Endothelial cell of umbilical vein (primary cell): ENCODE measurements around the gene STK16. TPM values are rescaled to one million over a fixed set of nuclear protein-coding genes. Genes with fewer than 3 reads are reported as not detected.

Experiments used
- BruUV-seq: library from RNA; stranded (reverse); fragments of 400-500 nt; replicated peaks from 2 replicates; lab custom pipeline; 2021; lab: Mats Ljungman, UMichigan
- CTCF ChIA-PET: fragments of 300-600, 350-600 bp; sonication (Branson Sonifier 250); formaldehyde crosslinking; loops from one replicate; lab custom pipeline; 2021; ENCODE audit warnings: antibody characterized with exemption, inconsistent platforms; lab: Charles Lee
- POLR2A ChIA-PET: fragments of 300-600, 350-600 bp; sonication (Branson Sonifier 250); formaldehyde crosslinking; loops from one replicate; lab custom pipeline; 2021; ENCODE audit warnings: antibody characterized with exemption, inconsistent platforms; lab: Charles Lee
- DNase-seq: peaks from one replicate; pipeline ENCODE4 v3.0.0-alpha.2; 2011; ENCODE audit warnings: low read depth, low spot score
- FAIRE-seq: peaks from 2 replicates; lab custom pipeline; 2011; peaks lifted over from hg19 to GRCh38; lab: Jason Lieb, UNC
- H2AFZ ChIP-seq: 2 replicates; pipeline ENCODE4 v1.6.0; 2012; ENCODE audit warnings: low read depth, low read length, control low read depth, inconsistent platforms
- H3K27ac ChIP-seq: 2 replicates; pipeline ENCODE4 v1.5.1; 2011; ENCODE audit warnings: low read depth, mild to moderate bottlenecking, control low read depth, low read length, moderate library complexity; ENCODE audit not compliant: insufficient read depth
- H3K27me3 ChIP-seq, 2 experiments: 2 replicates each; pipeline versions ENCODE4 v1.6.0 to v1.6.1; 2011; ENCODE audit warnings: low read length in 2 of 2, mixed read lengths in 1 of 2; ENCODE audit not compliant: control insufficient read depth in 2 of 2, insufficient read depth in 2 of 2
- H3K36me3 ChIP-seq, 2 experiments: 2 replicates in 1 of 2; 3 replicates in 1 of 2; pipeline ENCODE4 v1.5.1; 2011; ENCODE audit warnings: low read length in 2 of 2, mild to moderate bottlenecking in 1 of 2, moderate library complexity in 1 of 2; ENCODE audit not compliant: control insufficient read depth in 2 of 2, insufficient read depth in 2 of 2; ENCODE audit errors: extremely low read depth in 1 of 2
- H3K4me1 ChIP-seq: 3 replicates; pipeline ENCODE4 v1.5.1; 2011; ENCODE audit warnings: mild to moderate bottlenecking, low read length; ENCODE audit not compliant: control insufficient read depth, insufficient read depth; ENCODE audit errors: extremely low read depth
- H3K4me2 ChIP-seq: 2 replicates; pipeline ENCODE4 v1.6.1; 2011; ENCODE audit warnings: low read length, control low read depth, mixed read lengths; ENCODE audit not compliant: insufficient read depth
- H3K4me3 ChIP-seq, 3 experiments: fragments of 200-600 bp in 1 of 3; sonication (generic), shearing (Covaris generic) in 1 of 3; replicated peaks in 1 of 3; 2 replicates each; pipeline ENCODE4 v1.5.1; 2011 to 2016; ENCODE audit warnings: control low read depth in 3 of 3, low read length in 3 of 3, mild to moderate bottlenecking in 2 of 3, inconsistent platforms in 1 of 3, low read depth in 1 of 3, moderate library complexity in 1 of 3; ENCODE audit not compliant: insufficient read depth in 1 of 3
- H3K79me2 ChIP-seq: 2 replicates; pipeline ENCODE4 v1.6.0; 2012; ENCODE audit warnings: low read length, inconsistent platforms; ENCODE audit not compliant: control insufficient read depth, insufficient read depth
- H3K9ac ChIP-seq: replicated peaks from 2 replicates; pipeline ENCODE3; 2011; ENCODE audit warnings: low read length, control low read depth; ENCODE audit not compliant: insufficient read depth; ENCODE audit errors: extremely low read depth
- H3K9me1 ChIP-seq: replicated peaks from 3 replicates; pipeline ENCODE4 v1.6.0; 2011; ENCODE audit warnings: mild to moderate bottlenecking, low read length; ENCODE audit not compliant: control insufficient read depth, insufficient read depth; ENCODE audit errors: extremely low read depth
- H3K9me3 ChIP-seq: replicated peaks from 2 replicates; pipeline ENCODE4 v1.5.1; 2012; ENCODE audit warnings: low read length, inconsistent platforms; ENCODE audit not compliant: control insufficient read depth, insufficient read depth
- H4K20me1 ChIP-seq: replicated peaks from 2 replicates; pipeline ENCODE3; 2011; ENCODE audit warnings: mild to moderate bottlenecking, low read length; ENCODE audit not compliant: control insufficient read depth, insufficient read depth; ENCODE audit errors: extremely low read depth
- CTCF ChIP-seq, 2 donors: IDR thresholded peaks; 1 replicate in 1 of 2; 2 replicates in 1 of 2; pipeline ENCODE4 v1.5.1; 2011; ENCODE audit warnings: low read length in 2 of 2, mild to moderate bottlenecking in 2 of 2, moderate library complexity in 2 of 2, control low read depth in 1 of 2, inconsistent platforms in 1 of 2, low read depth in 1 of 2; ENCODE audit not compliant: insufficient read depth in 1 of 2; ENCODE audit errors: extremely low read depth in 1 of 2
- EZH2 ChIP-seq: IDR thresholded peaks from 2 replicates; pipeline ENCODE4 v1.6.1; 2012; ENCODE audit warnings: borderline replicate concordance, low read depth, mild to moderate bottlenecking, moderate library complexity, low read length, inconsistent platforms; ENCODE audit not compliant: severe bottlenecking
- GATA2 ChIP-seq: IDR thresholded peaks from 2 replicates; pipeline ENCODE4 v1.7.0; 2011; ENCODE audit warnings: low read depth, mild to moderate bottlenecking, moderate library complexity, mixed read lengths, low read length; ENCODE audit not compliant: insufficient read length, insufficient read depth
- JUN ChIP-seq: IDR thresholded peaks from 2 replicates; pipeline ENCODE4 v1.6.1; 2011; ENCODE audit warnings: borderline replicate concordance, low read depth; ENCODE audit not compliant: insufficient read length, insufficient read depth
- MYC ChIP-seq: IDR thresholded peaks from one replicate; pipeline ENCODE4 v1.6.1; 2011; ENCODE audit warnings: mild to moderate bottlenecking, low read depth, low read length
- POLR2AphosphoS5 ChIP-seq: IDR thresholded peaks from 2 replicates; pipeline ENCODE4 v1.6.1; 2012; ENCODE audit warnings: low read depth, mild to moderate bottlenecking, control low read depth, low read length, moderate library complexity; ENCODE audit not compliant: insufficient read depth
- dilution Hi-C: fragments of 300-500 bp; cut with MboI; formaldehyde crosslinking; loops from one replicate; pipeline ENCODE4 v1.15.0; 2019; ENCODE audit warnings: low sequenced_read_pairs; ENCODE audit not compliant: extremely low pct_ligation_motif_present
- intact Hi-C: fragments of 100-400 bp; cut with micrococcal nuclease; formaldehyde crosslinking; loops from one replicate; pipeline ENCODE4 v1.10.0; 2022
- polyA plus RNA-seq, 4 experiments: library from polyadenylated mRNA; depleted of rRNA in 3 of 4; stranded (reverse) in 3 of 4; unstranded in 1 of 4; fragments of >200 nt; gene quantifications; 2 replicates each; pipeline versions ENCODE4 v1.2.1 to v1.2.3, GENCODE V29; 2011 to 2012; ENCODE audit warnings: missing spikeins in 1 of 4
- total RNA-seq: library from RNA; stranded (reverse); gene quantifications from 2 replicates; pipeline ENCODE4 v1.2.3, GENCODE V29; 2021

The STK16 gene
- total and polyA plus RNA-seq, 2 donors (not counting 3 experiments of a cell fraction or from before 2014, with no cell fraction given): 18.8 to 63.2 TPM

GRCh38 chr2:219210886-219211362 lies 34.4 kb upstream of the STK16 start:
- no peak for FAIRE-seq
- no peaks in the 10 kb centered on the region for H3K27me3 ChIP-seq
- no peak overlapping the region for H3K9ac ChIP-seq
- H3K4me1 ChIP-seq: peaks cover 17% of the 10 kb centered on the region
- intact Hi-C loops (loop anchor here (1.0 kb wide), 3 partner anchors 35 to 51 kb away; partner anchors contain the start of genes CNPPD1 and NHEJ1), dilution Hi-C loops (no loop called here)
- no peak overlapping the region for H3K4me3 ChIP-seq
- no peaks in the 10 kb centered on the region for H3K79me2 ChIP-seq
- CTCF ChIA-PET: interaction anchor here (0.7 to 1.4 kb wide), 9 partner anchors 13 to 420 kb away, joined by 3 to 28 read pairs (median 5); partner anchors contain the start of genes CNPPD1, GLB1L, NHEJ1 and STK16
- DNase-seq: no peak
- H2AFZ ChIP-seq: no peak overlapping the region
- no peaks in the 10 kb centered on the region for H3K9me3 ChIP-seq
- no peak overlapping the region for H3K27ac ChIP-seq
- no peak overlapping the region for H3K4me2 ChIP-seq
- BruUV-seq: no TSS peak
- POLR2A ChIA-PET: interaction anchor here (0.5 kb wide), 1 partner anchor 31 kb away, joined by 5 read pairs; no protein-coding TSS in a partner anchor
- H4K20me1 ChIP-seq: no peaks in the 10 kb centered on the region
- H3K9me1 ChIP-seq: no peaks in the 10 kb centered on the region
- H3K36me3 ChIP-seq: peaks cover 3 to 13% of the 10 kb centered on the region in 2 experiments
- TF ChIP-seq POLR2AphosphoS5: no peak
- no peak for TF ChIP-seq MYC
- TF ChIP-seq EZH2: no peak
- no peak for TF ChIP-seq CTCF (IDR thresholded peaks at IDR 0.05; ENCODE audit: extremely low read depth in 1 of 2, insufficient read depth in 1 of 2, low read depth in 1 of 2, low read length in 2 of 2)
- no peak for TF ChIP-seq GATA2
- no peak for TF ChIP-seq JUN
